Sciatic nerve (tissue), 2 donors: Measurements from ENCODE around the gene ATP5ME. TPM values are rescaled to one million over a fixed set of nuclear protein-coding genes. Genes with fewer than 3 reads are reported as not detected.

Experiments used
- ATAC-seq: fragments of 200-7000 bp; cut with Tn5 transposase; one replicate; pipeline ENCODE4 v1.9.1; 2020; ENCODE audit warnings: mild to moderate bottlenecking, moderate library complexity
- DNase-seq: peaks from one replicate; pipeline ENCODE4 v3.0.0-alpha.2; 2020; ENCODE audit warnings: low spot score
- intact Hi-C: fragments of 100-400 bp; cut with DNase I; formaldehyde crosslinking; loops from one replicate; pipeline ENCODE4 v1.14.2; 2022
- total RNA-seq: library from RNA; stranded (reverse); fragmentation: NEBNext Ultra II Directional; extraction: Animal tissue kit (Norgen Biotek cat#: 25700); gene quantifications from one replicate; pipeline ENCODE4 v1.2.1, GENCODE V29; 2021
- donor health status: DM: no; HTN: no; CAD: no.
- donor health status: DM: no; HTN: no; CAD: no.

ATP5ME gene
- 174 TPM for total RNA-seq

- intact Hi-C loops: no loop called here
- ATAC-seq (peak; percentile 90), DNase-seq (peak; percentile 98)
Observed at GRCh38 chr4:674172-675035, at the start of gene ATP5ME, which contains the start of gene MYL5. Gene ATP5ME, minus strand, starts transcription at chr4:674276. Its CDS starts 29 bp downstream, at chr4:674247. Gene MYL5, plus strand, starts transcription at chr4:674542. Its CDS starts 3,485 bp downstream, at chr4:678027.

GRCh38 chr4:722851-723360 is 48.8 kb upstream of the ATP5ME start:
- DNase-seq: no peak
- ATAC-seq: no peak
- intact Hi-C loops: no loop called here

GRCh38 chr4:722169-722725 is 48.2 kb upstream of the ATP5ME start:
- no peak for DNase-seq
- intact Hi-C loops: no loop called here
- no peak for ATAC-seq

- no peak for DNase-seq
- peak; percentile 43 for ATAC-seq
- intact Hi-C loops: no loop called here
Observed at GRCh38 chr4:721261-722168, 47.4 kb upstream of the ATP5ME start.

GRCh38 chr4:720111-720860 is 46.2 kb upstream of the ATP5ME start:
- no peak for ATAC-seq
- intact Hi-C loops: no loop called here
- DNase-seq: no peak

GRCh38 chr4:718460-718859 is 44.4 kb upstream of the ATP5ME start:
- ATAC-seq (peak; percentile 9), DNase-seq (no peak)
- intact Hi-C loops: no loop called here

- intact Hi-C loops: no loop called here
- ATAC-seq: peak; percentile 11
- DNase-seq: no peak
Observed at GRCh38 chr4:717601-718320, 43.7 kb upstream of the ATP5ME start.

GRCh38 chr4:714087-714486 is 40.0 kb upstream of the ATP5ME start:
- DNase-seq (no peak), ATAC-seq (no peak)
- intact Hi-C loops: no loop called here

GRCh38 chr4:712916-713632 is 39.0 kb upstream of the ATP5ME start:
- intact Hi-C loops: no loop called here
- no peak for DNase-seq
- ATAC-seq: no peak

- intact Hi-C loops: no loop called here
- ATAC-seq (no peak), DNase-seq (no peak)
Observed at GRCh38 chr4:712093-712492, 38.0 kb upstream of the ATP5ME start.

GRCh38 chr4:710916-711315 is 36.8 kb upstream of the ATP5ME start:
- no peak for DNase-seq
- intact Hi-C loops: no loop called here
- ATAC-seq: no peak

GRCh38 chr4:710116-710515 is 36.0 kb upstream of the ATP5ME start:
- ATAC-seq: no peak
- intact Hi-C loops: no loop called here
- DNase-seq: no peak

GRCh38 chr4:709348-709747 is 35.3 kb upstream of the ATP5ME start:
- intact Hi-C loops: no loop called here
- ATAC-seq: no peak
- no peak for DNase-seq

- ATAC-seq: no peak
- intact Hi-C loops: no loop called here
- DNase-seq: no peak
Observed at GRCh38 chr4:708631-708933, 34.5 kb upstream of the ATP5ME start.

GRCh38 chr4:707929-708630 is 34.0 kb upstream of the ATP5ME start:
- intact Hi-C loops: no loop called here
- ATAC-seq: no peak

GRCh38 chr4:706834-707598 is 32.9 kb upstream of the ATP5ME start:
- ATAC-seq (no peak), DNase-seq (no peak)

More at GRCh38 chr4:707929-708630, 34.0 kb upstream of the ATP5ME start:
- no peak for DNase-seq

More at GRCh38 chr4:706834-707598, 32.9 kb upstream of the ATP5ME start:
- intact Hi-C loops: no loop called here
